Tibial nerve (tissue), 4 donors: Measurements from ENCODE around the gene SMIM20. TPM values are rescaled to one million over a fixed set of nuclear protein-coding genes. Genes with fewer than 3 reads are reported as not detected.

Source experiments
- DNase-seq, 2 donors: peaks; one replicate each; pipeline ENCODE4 v3.0.0-alpha.2; 2019; ENCODE audit warnings: low spot score in 2 of 2
- H3K27ac ChIP-seq, 4 donors: fragments of 200-600 bp; sonication (generic) in 3 of 4; one replicate each; pipeline ENCODE4 v1.5.1; 2017 to 2019; ENCODE audit warnings: mild to moderate bottlenecking in 1 of 4
- H3K27me3 ChIP-seq, 2 donors: fragments of 200-600 bp; sonication (generic) in 1 of 2; one replicate each; pipeline versions ENCODE4 v1.5.1 to v1.6.0; 2017 to 2019
- H3K36me3 ChIP-seq, 3 donors: fragments of 200-600 bp; sonication (generic); one replicate each; pipeline ENCODE4 v1.5.1; 2018 to 2019
- H3K4me1 ChIP-seq, 4 donors: fragments of 200-600 bp; sonication (generic) in 3 of 4; one replicate each; pipeline ENCODE4 v1.5.1; 2017 to 2019
- H3K4me3 ChIP-seq, 4 donors: fragments of 200-600 bp; sonication (generic) in 3 of 4; one replicate each; pipeline ENCODE4 v1.5.1; 2017 to 2019; ENCODE audit warnings: mild to moderate bottlenecking in 1 of 4, moderate library complexity in 1 of 4
- H3K9me3 ChIP-seq, 4 donors: fragments of 200-600 bp; sonication (generic) in 3 of 4; one replicate each; pipeline ENCODE4 v1.5.1; 2017 to 2019
- EP300 ChIP-seq, 2 donors: sonication (generic); formaldehyde crosslinking; IDR thresholded peaks; one replicate each; pipeline ENCODE4 v1.6.1; 2017; ENCODE audit warnings: antibody characterized with exemption in 2 of 2, mild to moderate bottlenecking in 1 of 2
- POLR2A ChIP-seq, 2 donors: fragments of 450-650 bp; IDR thresholded peaks; one replicate each; pipeline ENCODE4 v1.6.1; 2017; ENCODE audit warnings: antibody characterized with exemption in 2 of 2, mild to moderate bottlenecking in 2 of 2, moderate library complexity in 2 of 2
- WGBS, 2 donors: methylation state at CpG; one replicate each; pipeline ENCODE4 v1.1.5; 2018; 5-methylcytosine and 5-hydroxymethylcytosine counted together
- total RNA-seq, 4 donors: library from RNA; depleted of rRNA; stranded (reverse); fragments of >200 nt; gene quantifications; one replicate each; pipeline ENCODE4 v1.1.0, GENCODE V29; 2016
- TF ChIP-seq, protein P1 (sequence below), 5 experiments: fragments of 200-600 bp in 3 of 5; fragments of 450-650 bp in 2 of 5; sonication (generic) in 3 of 5; IDR thresholded peaks; one replicate each; pipeline ENCODE4 v1.5.1; 2016 to 2019; ENCODE audit warnings: antibody characterized with exemption in 5 of 5, mild to moderate bottlenecking in 3 of 5, moderate library complexity in 2 of 5

The SMIM20 gene
- total RNA-seq, 4 donors from 2014 or later: 14.7 to 31.0 (median 20.9) TPM

DNA sequence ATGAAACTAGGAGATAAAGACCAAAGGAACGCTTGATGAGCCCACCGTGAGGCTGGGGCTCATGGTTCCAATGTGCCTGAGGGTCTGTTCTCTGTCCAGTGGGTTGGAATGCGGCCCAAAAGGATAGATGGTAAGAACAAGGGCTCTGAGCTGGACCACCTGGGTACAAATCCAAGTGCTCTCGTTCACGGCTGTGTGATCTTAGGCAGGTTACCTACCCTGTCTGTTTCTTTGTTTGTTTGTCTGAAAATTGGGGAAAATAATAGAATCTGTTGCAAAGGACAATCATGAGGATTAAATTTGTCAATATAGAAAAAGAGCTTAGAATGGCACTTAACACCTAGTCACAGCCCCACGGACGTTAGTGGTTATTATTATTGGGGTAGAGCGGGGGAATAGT, 36.0 kb downstream of the SMIM20 start:
- H3K27ac ChIP-seq: no peak overlapping the region
- H3K4me1 ChIP-seq: peaks cover 0 to 6% (median 0%) of the 10 kb centered on the region in 4 donors
- H3K36me3 ChIP-seq: no peaks in the 10 kb centered on the region
- WGBS, 2 donors: 82 to 89% methylated on average over 8 of the region's 8 CpGs
- no peak for DNase-seq
- TF ChIP-seq POLR2A (IDR thresholded peaks at IDR 0.05) (no peak), EP300 (IDR thresholded peaks at IDR 0.05) (no peak)
- TF ChIP-seq, protein P1, sequence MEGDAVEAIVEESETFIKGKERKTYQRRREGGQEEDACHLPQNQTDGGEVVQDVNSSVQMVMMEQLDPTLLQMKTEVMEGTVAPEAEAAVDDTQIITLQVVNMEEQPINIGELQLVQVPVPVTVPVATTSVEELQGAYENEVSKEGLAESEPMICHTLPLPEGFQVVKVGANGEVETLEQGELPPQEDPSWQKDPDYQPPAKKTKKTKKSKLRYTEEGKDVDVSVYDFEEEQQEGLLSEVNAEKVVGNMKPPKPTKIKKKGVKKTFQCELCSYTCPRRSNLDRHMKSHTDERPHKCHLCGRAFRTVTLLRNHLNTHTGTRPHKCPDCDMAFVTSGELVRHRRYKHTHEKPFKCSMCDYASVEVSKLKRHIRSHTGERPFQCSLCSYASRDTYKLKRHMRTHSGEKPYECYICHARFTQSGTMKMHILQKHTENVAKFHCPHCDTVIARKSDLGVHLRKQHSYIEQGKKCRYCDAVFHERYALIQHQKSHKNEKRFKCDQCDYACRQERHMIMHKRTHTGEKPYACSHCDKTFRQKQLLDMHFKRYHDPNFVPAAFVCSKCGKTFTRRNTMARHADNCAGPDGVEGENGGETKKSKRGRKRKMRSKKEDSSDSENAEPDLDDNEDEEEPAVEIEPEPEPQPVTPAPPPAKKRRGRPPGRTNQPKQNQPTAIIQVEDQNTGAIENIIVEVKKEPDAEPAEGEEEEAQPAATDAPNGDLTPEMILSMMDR (IDR thresholded peaks at IDR 0.05): no peak
- no peaks in the 10 kb centered on the region for H3K9me3 ChIP-seq
- no peaks in the 10 kb centered on the region for H3K27me3 ChIP-seq
- no peak overlapping the region for H3K4me3 ChIP-seq

DNA sequence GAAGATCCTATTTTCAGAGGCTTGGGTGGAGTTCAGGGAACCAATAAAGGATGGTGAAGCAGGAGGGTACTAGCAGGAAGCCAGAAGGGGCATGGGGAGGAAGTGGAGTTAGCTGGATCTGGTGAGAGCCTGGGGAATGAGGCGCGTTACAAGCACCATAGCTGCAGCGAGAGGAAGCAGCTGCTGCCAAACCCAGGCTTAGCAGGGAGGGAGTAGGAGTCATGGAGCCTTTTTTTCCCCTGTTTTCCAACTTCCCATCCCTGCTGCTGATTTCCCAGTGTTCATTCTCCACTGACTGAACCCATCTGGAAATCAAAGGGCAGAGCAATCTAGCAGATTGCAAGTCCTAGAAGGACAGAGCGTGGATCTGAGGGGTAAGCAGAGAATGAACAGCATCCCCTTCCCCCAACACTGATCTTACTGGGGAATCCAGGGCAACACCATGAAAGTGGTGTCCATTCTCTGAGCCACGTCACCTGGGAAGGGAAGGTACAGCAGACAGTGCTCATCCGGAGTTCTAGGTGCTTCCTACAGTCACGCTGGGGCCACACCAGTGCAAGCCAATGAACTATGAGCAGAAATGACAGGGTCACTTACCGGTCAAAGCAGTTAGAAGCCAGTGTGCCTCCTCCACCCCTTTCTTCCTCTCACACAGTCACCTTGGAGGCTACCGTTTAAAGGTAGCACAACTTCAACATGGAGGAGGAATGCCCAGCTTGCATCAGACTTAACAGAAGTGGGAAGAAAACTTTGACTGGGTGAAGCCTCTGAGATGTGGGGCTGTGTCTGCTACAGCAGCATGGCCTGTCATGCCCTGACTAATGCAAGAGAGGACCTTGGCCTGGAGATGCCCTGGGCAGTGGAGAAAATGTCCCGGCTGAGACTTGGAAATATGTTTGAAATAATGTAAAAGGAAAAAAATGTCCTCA, 36.7 kb downstream of the SMIM20 start:
- H3K36me3 ChIP-seq: no peaks in the 10 kb centered on the region
- no peaks in the 10 kb centered on the region for H3K9me3 ChIP-seq
- 63 to 71% methylated on average over 10 of the region's 10 CpGs for WGBS, 2 donors
- no peaks in the 10 kb centered on the region for H3K27me3 ChIP-seq
- no peak overlapping the region for H3K27ac ChIP-seq
- TF ChIP-seq, protein P1 (IDR thresholded peaks at IDR 0.05): no peak
- TF ChIP-seq EP300 (IDR thresholded peaks at IDR 0.05): no peak
- no peak for TF ChIP-seq POLR2A (IDR thresholded peaks at IDR 0.05)
- no peak for DNase-seq
- H3K4me1 ChIP-seq: peaks cover 0 to 6% (median 0%) of the 10 kb centered on the region in 4 donors
- H3K4me3 ChIP-seq: no peak overlapping the region

DNA sequence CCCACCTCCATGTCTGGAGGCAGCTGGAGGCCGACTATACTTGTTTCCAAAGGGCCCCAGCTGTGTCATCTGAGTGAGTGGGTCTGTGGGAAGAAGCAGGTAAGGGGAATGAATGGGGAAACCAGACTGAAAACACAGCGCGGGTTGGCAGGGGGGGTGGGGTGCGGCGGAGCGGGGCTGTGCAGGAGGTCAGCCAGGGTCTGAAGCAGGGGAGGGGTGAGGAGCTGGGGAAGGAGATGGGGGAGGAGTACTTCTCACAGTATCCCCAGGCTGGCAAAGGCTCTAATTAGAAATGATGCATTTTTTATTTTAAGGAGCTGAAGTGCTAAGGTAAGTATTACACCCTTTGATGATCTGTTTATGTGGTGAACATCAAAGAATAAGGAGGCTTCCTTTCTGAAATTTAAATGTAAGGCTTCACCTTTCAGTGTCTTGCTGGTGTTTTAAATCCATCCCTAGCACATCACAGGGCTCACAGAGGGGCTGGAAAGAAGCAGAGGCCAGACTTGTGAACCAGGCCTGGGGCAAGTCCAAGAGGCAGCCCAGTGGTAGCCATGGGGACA, 37.5 kb downstream of the SMIM20 start:
- Histone ChIP-seq H3K9me3 (no peaks in the 10 kb centered on the region), H3K4me3 (no peak overlapping the region), H3K4me1 (peaks cover 0 to 6% (median 0%) of the 10 kb centered on the region in 4 donors), H3K36me3 (no peaks in the 10 kb centered on the region), H3K27ac (no peak overlapping the region), H3K27me3 (no peaks in the 10 kb centered on the region)
- DNase-seq: no peak
- WGBS, 2 donors: 44 to 67% methylated on average over 6 of the region's 6 CpGs
- TF ChIP-seq EP300 (IDR thresholded peaks at IDR 0.05) (no peak), POLR2A (IDR thresholded peaks at IDR 0.05) (no peak)
- TF ChIP-seq, protein P1 (IDR thresholded peaks at IDR 0.05): no peak

DNA sequence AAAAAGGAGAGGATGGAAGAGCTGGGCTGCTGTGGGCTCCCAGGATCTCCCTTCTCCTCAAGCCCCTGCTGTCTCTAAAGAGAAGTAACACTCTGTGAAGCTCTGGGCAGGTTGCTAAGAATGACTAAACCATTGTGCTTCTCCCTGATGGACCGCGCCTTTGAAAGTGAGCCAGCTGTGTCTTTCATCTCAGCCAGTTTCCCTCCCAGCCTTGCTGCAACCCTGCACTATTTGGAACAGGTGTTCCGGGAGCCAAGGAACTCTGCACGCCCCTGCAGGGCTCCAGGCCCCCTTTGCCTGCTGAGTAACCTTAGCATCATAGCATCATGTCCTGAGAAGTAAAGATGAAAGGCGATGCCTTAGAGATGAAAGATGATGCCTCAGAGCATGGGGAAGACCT, 39.7 kb downstream of the SMIM20 start:
- H3K27me3 ChIP-seq: no peaks in the 10 kb centered on the region
- 32 to 58% methylated on average over 5 of the region's 5 CpGs for WGBS, 2 donors
- H3K4me3 ChIP-seq: no peak overlapping the region
- TF ChIP-seq, protein P1 (IDR thresholded peaks at IDR 0.05): no peak
- no peak for TF ChIP-seq POLR2A (IDR thresholded peaks at IDR 0.05)
- peaks cover 0 to 6% (median 0%) of the 10 kb centered on the region in 4 donors for H3K4me1 ChIP-seq
- H3K36me3 ChIP-seq: no peaks in the 10 kb centered on the region
- H3K27ac ChIP-seq: no peak overlapping the region
- DNase-seq: peak in 1 of 2 donors; percentile 17
- H3K9me3 ChIP-seq: no peaks in the 10 kb centered on the region

DNA sequence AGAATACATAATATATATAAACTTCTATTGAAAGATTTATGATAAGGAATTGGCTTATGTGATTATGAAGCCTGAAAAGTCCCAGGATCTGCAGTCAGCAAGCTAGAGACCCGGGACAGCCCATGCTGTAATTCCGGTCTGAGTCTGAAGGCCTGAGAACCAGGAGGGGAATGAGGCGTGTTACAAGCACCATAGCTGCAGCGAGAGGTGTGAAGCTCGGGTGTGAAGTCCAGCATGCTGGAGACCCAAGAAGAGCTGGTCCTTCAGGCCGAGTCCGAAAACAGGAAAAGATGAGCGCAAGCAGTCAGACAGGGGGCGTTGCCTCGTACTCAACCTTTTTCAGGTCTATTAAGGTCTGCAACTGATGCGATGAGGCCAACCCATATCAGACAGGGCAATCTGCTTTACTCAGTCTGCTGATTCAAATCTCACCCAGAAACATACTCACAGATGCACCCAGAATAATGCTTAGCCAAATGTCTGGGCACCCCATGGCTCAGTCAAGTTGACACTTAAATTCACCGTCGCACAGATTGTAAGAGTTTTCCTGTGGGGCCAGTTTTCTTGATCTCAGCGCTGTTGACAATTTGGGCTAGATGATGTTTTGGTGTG, 40.4 kb downstream of the SMIM20 start:
- Histone ChIP-seq H3K4me1 (peaks cover 0 to 6% (median 0%) of the 10 kb centered on the region in 4 donors), H3K36me3 (no peaks in the 10 kb centered on the region), H3K27me3 (no peaks in the 10 kb centered on the region), H3K27ac (no peak overlapping the region), H3K9me3 (no peaks in the 10 kb centered on the region), H3K4me3 (no peak overlapping the region)
- WGBS, 2 donors: 82 to 84% methylated on average over 14 of the region's 14 CpGs
- DNase-seq: no peak
- TF ChIP-seq, protein P1 (IDR thresholded peaks at IDR 0.05): no peak
- no peak for TF ChIP-seq POLR2A (IDR thresholded peaks at IDR 0.05)
- TF ChIP-seq EP300 (IDR thresholded peaks at IDR 0.05): no peak
